ENCODE data around the gene GRIN2A. TPM values are rescaled to one million over a fixed set of nuclear protein-coding genes. Genes with fewer than 3 reads are reported as not detected.

The GRIN2A gene
- total RNA-seq, 1 donor from 2014 or later = 1.5 TPM

DNA sequence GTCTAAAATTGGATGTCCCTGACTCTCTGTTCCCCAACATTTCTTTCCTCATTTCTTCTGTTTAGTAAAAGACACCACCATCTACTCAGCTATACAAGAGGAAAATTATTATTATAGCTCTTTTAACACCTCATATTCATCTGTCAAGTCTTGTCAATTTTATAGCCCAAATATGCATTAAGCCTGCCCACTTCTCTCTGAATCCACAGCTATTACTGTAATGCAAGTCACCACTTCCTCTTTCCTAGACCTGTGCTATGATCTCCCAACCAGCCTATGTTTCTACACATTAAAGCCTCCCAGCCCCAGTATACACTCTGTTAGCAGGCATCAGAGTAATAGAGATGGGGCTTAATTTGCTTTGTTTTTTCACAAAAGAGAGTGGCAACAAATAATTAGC, 252.9 kb downstream of the GRIN2A start:
- no peaks in the 10 kb centered on the region for H3K9me3 Mint-ChIP-seq
- DNase-seq (no peak), ATAC-seq (ENCODE audit: low read depth) (no peak)
- H3K4me3 Mint-ChIP-seq = no peak overlapping the region
- no peak overlapping the region for H3K27ac Mint-ChIP-seq
- ChIA-PET POLR2A (no interaction called here), CTCF (no interaction called here)
- no peaks in the 10 kb centered on the region for H3K4me1 Mint-ChIP-seq
- intact Hi-C loops (cut with micrococcal nuclease) = no loop called here
- H3K36me3 Mint-ChIP-seq (ENCODE audit: low read depth) = no peaks in the 10 kb centered on the region
- H3K27me3 Mint-ChIP-seq = peaks cover 9% of the 10 kb centered on the region
- TF ChIP-seq, protein P1, sequence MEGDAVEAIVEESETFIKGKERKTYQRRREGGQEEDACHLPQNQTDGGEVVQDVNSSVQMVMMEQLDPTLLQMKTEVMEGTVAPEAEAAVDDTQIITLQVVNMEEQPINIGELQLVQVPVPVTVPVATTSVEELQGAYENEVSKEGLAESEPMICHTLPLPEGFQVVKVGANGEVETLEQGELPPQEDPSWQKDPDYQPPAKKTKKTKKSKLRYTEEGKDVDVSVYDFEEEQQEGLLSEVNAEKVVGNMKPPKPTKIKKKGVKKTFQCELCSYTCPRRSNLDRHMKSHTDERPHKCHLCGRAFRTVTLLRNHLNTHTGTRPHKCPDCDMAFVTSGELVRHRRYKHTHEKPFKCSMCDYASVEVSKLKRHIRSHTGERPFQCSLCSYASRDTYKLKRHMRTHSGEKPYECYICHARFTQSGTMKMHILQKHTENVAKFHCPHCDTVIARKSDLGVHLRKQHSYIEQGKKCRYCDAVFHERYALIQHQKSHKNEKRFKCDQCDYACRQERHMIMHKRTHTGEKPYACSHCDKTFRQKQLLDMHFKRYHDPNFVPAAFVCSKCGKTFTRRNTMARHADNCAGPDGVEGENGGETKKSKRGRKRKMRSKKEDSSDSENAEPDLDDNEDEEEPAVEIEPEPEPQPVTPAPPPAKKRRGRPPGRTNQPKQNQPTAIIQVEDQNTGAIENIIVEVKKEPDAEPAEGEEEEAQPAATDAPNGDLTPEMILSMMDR (IDR thresholded peaks at IDR 0.05) = no peak

DNA sequence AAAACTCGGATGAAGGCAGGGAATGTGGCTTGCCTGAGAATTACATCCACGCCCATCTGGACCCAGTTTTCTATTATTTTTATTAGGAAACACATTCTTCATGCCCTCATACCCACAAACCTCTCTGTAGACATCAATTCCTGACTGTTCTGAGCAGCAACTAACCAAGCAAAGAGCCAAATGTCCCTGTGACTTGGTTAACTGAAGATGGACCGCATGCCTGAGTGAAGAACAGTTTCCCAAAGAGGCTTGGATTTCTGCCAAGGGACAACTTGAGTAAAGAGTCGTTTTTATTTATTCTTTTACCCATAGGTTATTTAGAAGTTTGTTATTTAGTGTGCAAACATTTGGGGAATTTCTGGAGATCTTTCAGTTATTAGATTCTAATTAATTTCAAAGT, 259.8 kb downstream of the GRIN2A start:
- Mint-ChIP-seq H3K4me3 (no peak overlapping the region), H3K4me1 (no peaks in the 10 kb centered on the region), H3K9me3 (no peaks in the 10 kb centered on the region), H3K27me3 (peaks cover 8% of the 10 kb centered on the region), H3K27ac (no peak overlapping the region), H3K36me3 (ENCODE audit: low read depth) (no peaks in the 10 kb centered on the region)
- ATAC-seq (ENCODE audit: low read depth) (no peak), DNase-seq (no peak)
- TF ChIP-seq, protein P1 (IDR thresholded peaks at IDR 0.05) = no peak
- CTCF ChIA-PET = no interaction called here
- intact Hi-C loops (cut with micrococcal nuclease) = no loop called here
- POLR2A ChIA-PET = no interaction called here

DNA sequence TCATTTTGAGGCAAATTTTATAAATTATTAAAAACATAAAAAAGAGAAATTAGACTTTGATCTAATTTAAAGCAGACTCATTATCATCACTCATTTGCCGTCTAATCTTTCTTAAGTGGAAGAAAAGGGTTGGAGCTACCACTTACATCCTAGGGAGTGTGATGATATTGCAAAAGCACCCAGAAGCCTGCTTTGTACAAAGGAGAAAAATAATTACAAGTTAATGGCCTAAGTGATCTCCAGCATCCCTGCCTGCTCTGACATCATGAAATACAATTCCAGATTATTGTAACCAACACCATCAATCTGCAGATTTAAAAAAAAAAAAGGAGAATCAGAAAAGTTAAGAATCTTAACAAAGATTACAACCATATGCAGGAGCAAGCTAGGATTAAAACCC, 260.2 kb downstream of the GRIN2A start:
- Mint-ChIP-seq H3K4me3 (no peak overlapping the region), H3K36me3 (ENCODE audit: low read depth) (no peaks in the 10 kb centered on the region), H3K9me3 (no peaks in the 10 kb centered on the region), H3K4me1 (no peaks in the 10 kb centered on the region), H3K27ac (no peak overlapping the region), H3K27me3 (peaks cover 8% of the 10 kb centered on the region)
- no peak for DNase-seq
- POLR2A ChIA-PET = no interaction called here
- intact Hi-C loops (cut with micrococcal nuclease) = no loop called here
- no peak for ATAC-seq (ENCODE audit: low read depth)
- CTCF ChIA-PET = no interaction called here
- TF ChIP-seq, protein P1 (IDR thresholded peaks at IDR 0.05) = no peak

DNA sequence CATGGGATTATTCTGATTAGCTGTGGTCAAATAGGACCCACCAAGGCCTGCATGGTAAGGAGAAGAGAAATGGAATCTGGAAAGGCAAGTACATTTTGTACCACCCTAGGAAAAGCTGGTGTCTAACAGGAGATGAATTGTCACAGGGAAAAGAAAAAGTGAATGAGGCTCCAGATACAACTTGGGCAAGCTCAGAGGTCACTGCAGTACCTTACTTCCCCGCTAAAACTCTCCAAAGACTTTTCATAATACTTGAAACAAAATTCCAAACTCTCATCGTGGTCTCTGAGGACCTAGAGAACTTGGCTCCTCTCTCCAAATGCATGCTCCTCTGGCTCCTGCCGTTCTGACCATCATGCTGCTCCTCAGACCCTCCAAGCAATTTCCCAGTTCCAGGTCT, 262.8 kb downstream of the GRIN2A start:
- no peaks in the 10 kb centered on the region for H3K9me3 Mint-ChIP-seq
- peaks cover 3% of the 10 kb centered on the region for H3K27me3 Mint-ChIP-seq
- no peaks in the 10 kb centered on the region for H3K36me3 Mint-ChIP-seq (ENCODE audit: low read depth)
- TF ChIP-seq, protein P1 (IDR thresholded peaks at IDR 0.05) = no peak
- H3K4me1 Mint-ChIP-seq = no peaks in the 10 kb centered on the region
- H3K4me3 Mint-ChIP-seq = no peak overlapping the region
- POLR2A ChIA-PET = no interaction called here
- DNase-seq (no peak), ATAC-seq (ENCODE audit: low read depth) (no peak)
- intact Hi-C loops (cut with micrococcal nuclease) = loop anchor here (10.0 kb wide), 1 partner anchor 1535 kb away; no protein-coding TSS in a partner anchor
- CTCF ChIA-PET = no interaction called here
- H3K27ac Mint-ChIP-seq = no peak overlapping the region

DNA sequence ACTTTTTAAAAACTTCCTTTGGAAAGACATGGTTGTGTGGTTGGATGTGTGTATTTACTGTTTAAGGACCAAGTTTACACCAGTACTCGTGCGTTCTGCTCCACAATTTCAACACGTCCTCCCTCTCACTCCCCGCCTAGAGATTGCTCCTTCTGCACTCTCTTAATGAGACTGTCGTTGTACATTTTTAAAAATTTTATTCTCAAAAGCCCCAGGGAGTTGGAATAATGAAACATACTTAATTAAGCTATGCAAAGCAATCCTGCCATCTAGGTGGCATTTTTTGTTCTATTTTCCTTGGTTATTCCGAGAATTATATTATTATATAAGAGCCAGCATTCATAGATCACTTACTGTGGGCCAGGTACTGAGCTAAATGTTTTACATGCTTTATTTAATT, 264.5 kb downstream of the GRIN2A start:
- no peak overlapping the region for H3K27ac Mint-ChIP-seq
- no peaks in the 10 kb centered on the region for H3K4me1 Mint-ChIP-seq
- no peak overlapping the region for H3K4me3 Mint-ChIP-seq
- ATAC-seq (ENCODE audit: low read depth) (no peak), DNase-seq (no peak)
- intact Hi-C loops (cut with micrococcal nuclease) = loop anchor here (10.0 kb wide), 1 partner anchor 1533 kb away; no protein-coding TSS in a partner anchor
- TF ChIP-seq, protein P1 (IDR thresholded peaks at IDR 0.05) = no peak
- peaks cover 3% of the 10 kb centered on the region for H3K27me3 Mint-ChIP-seq
- H3K36me3 Mint-ChIP-seq (ENCODE audit: low read depth) = no peaks in the 10 kb centered on the region
- ChIA-PET POLR2A (no interaction called here), CTCF (no interaction called here)
- H3K9me3 Mint-ChIP-seq = no peaks in the 10 kb centered on the region
